Rectal smooth muscle tissue (tissue), 1 donor: ENCODE measurements around the gene ACE.

Source experiments
- H3K27ac ChIP-seq: one replicate; pipeline ENCODE4 v1.7.0; 2013; ENCODE audit warnings: low read depth, low read length, inconsistent platforms
- H3K27me3 ChIP-seq: one replicate; pipeline ENCODE4 v1.7.0; 2013; ENCODE audit warnings: low read length; ENCODE audit not compliant: control insufficient read depth, insufficient read depth
- H3K36me3 ChIP-seq: one replicate; pipeline ENCODE4 v1.7.0; 2013; ENCODE audit warnings: low read length; ENCODE audit not compliant: control insufficient read depth, insufficient read depth
- H3K4me1 ChIP-seq: one replicate; pipeline ENCODE4 v1.7.0; 2013; ENCODE audit warnings: low read length; ENCODE audit not compliant: control insufficient read depth, insufficient read depth
- H3K4me3 ChIP-seq: one replicate; pipeline ENCODE4 v1.7.0; 2013; ENCODE audit warnings: low read length
- H3K9ac ChIP-seq: one replicate; pipeline ENCODE4 v1.7.0; 2013; ENCODE audit warnings: low read length

ACE gene

GRCh38 chr17:63476854-63477479 is at the start of gene ACE:
ACE (plus strand) TSS chr17:63477061; CDS start chr17:63477095, 34 bp downstream.
- peak within 1 kb of the TSS; percentile 64 for H3K4me3 ChIP-seq
- H3K27me3 ChIP-seq = peaks cover 9% of the 10 kb centered on the region
- H3K27ac ChIP-seq = no peak within 1 kb of the TSS
- H3K4me1 ChIP-seq = no peaks in the 10 kb centered on the region
- no peak within 1 kb of the TSS for H3K9ac ChIP-seq
- no peaks in the 10 kb centered on the region for H3K36me3 ChIP-seq

- Histone ChIP-seq H3K4me1 (no peaks in the 10 kb centered on the region), H3K4me3 (no peak overlapping the region), H3K27me3 (no peaks in the 10 kb centered on the region), H3K36me3 (no peaks in the 10 kb centered on the region), H3K27ac (no peak overlapping the region), H3K9ac (no peak overlapping the region)
Measured at GRCh38 chr17:63429766-63430165, 47.1 kb upstream of the ACE start.

- H3K36me3 ChIP-seq = no peaks in the 10 kb centered on the region
- no peak overlapping the region for H3K4me3 ChIP-seq
- H3K9ac ChIP-seq = no peak overlapping the region
- H3K27ac ChIP-seq = no peak overlapping the region
- H3K4me1 ChIP-seq = no peaks in the 10 kb centered on the region
- H3K27me3 ChIP-seq = no peaks in the 10 kb centered on the region
Measured at GRCh38 chr17:63430223-63430622, 46.6 kb upstream of the ACE start.

- no peak overlapping the region for H3K27ac ChIP-seq
- no peaks in the 10 kb centered on the region for H3K27me3 ChIP-seq
- H3K9ac ChIP-seq = no peak overlapping the region
- H3K36me3 ChIP-seq = no peaks in the 10 kb centered on the region
- H3K4me3 ChIP-seq = no peak overlapping the region
- H3K4me1 ChIP-seq = no peaks in the 10 kb centered on the region
Measured at GRCh38 chr17:63431618-63431938, 45.3 kb upstream of the ACE start.

GRCh38 chr17:63431939-63432804 is 44.7 kb upstream of the ACE start:
- no peak overlapping the region for H3K27ac ChIP-seq
- H3K4me3 ChIP-seq = no peak overlapping the region
- no peak overlapping the region for H3K9ac ChIP-seq
- no peaks in the 10 kb centered on the region for H3K27me3 ChIP-seq
- H3K36me3 ChIP-seq = no peaks in the 10 kb centered on the region
- H3K4me1 ChIP-seq = no peaks in the 10 kb centered on the region

- Histone ChIP-seq H3K27ac (no peak overlapping the region), H3K36me3 (no peaks in the 10 kb centered on the region), H3K4me1 (no peaks in the 10 kb centered on the region), H3K4me3 (no peak overlapping the region), H3K9ac (no peak overlapping the region), H3K27me3 (no peaks in the 10 kb centered on the region)
Measured at GRCh38 chr17:63433746-63434591, 42.9 kb upstream of the ACE start.

- no peaks in the 10 kb centered on the region for H3K4me1 ChIP-seq
Measured at GRCh38 chr17:63434951-63435571, 41.8 kb upstream of the ACE start.

GRCh38 chr17:63435681-63436522 is 41.0 kb upstream of the ACE start:
- H3K36me3 ChIP-seq = no peaks in the 10 kb centered on the region
- H3K9ac ChIP-seq = no peak overlapping the region
- H3K27me3 ChIP-seq = no peaks in the 10 kb centered on the region
- H3K4me1 ChIP-seq = no peaks in the 10 kb centered on the region
- H3K27ac ChIP-seq = no peak overlapping the region
- no peak overlapping the region for H3K4me3 ChIP-seq

More at GRCh38 chr17:63434951-63435571, 41.8 kb upstream of the ACE start:
- Histone ChIP-seq H3K27ac (no peak overlapping the region), H3K9ac (no peak overlapping the region), H3K36me3 (no peaks in the 10 kb centered on the region), H3K27me3 (no peaks in the 10 kb centered on the region), H3K4me3 (no peak overlapping the region)

GRCh38 chr17:63436523-63437110 is 40.2 kb upstream of the ACE start:
- Histone ChIP-seq H3K4me1 (no peaks in the 10 kb centered on the region), H3K9ac (no peak overlapping the region), H3K4me3 (no peak overlapping the region), H3K27ac (no peak overlapping the region), H3K27me3 (no peaks in the 10 kb centered on the region), H3K36me3 (no peaks in the 10 kb centered on the region)

- H3K9ac ChIP-seq = no peak overlapping the region
- H3K4me3 ChIP-seq = no peak overlapping the region
- no peaks in the 10 kb centered on the region for H3K27me3 ChIP-seq
- no peaks in the 10 kb centered on the region for H3K4me1 ChIP-seq
- H3K36me3 ChIP-seq = no peaks in the 10 kb centered on the region
- no peak overlapping the region for H3K27ac ChIP-seq
Measured at GRCh38 chr17:63437287-63438091, 39.4 kb upstream of the ACE start.
